Endothelial cell of umbilical vein (primary cell): Measurements from ENCODE around the gene SPRYD7.

ENCODE experiments used
- EZH2 ChIP-seq: IDR thresholded peaks from 2 replicates; pipeline ENCODE4 v1.6.1; 2012; ENCODE audit warnings: borderline replicate concordance, low read depth, mild to moderate bottlenecking, moderate library complexity, low read length, inconsistent platforms; ENCODE audit not compliant: severe bottlenecking
- FOS ChIP-seq: IDR thresholded peaks from 2 replicates; pipeline ENCODE4 v1.6.1; 2011; ENCODE audit warnings: mild to moderate bottlenecking, low read length, moderate library complexity, borderline replicate concordance; ENCODE audit not compliant: insufficient read depth
- GATA2 ChIP-seq: IDR thresholded peaks from 2 replicates; pipeline ENCODE4 v1.7.0; 2011; ENCODE audit warnings: low read depth, mild to moderate bottlenecking, moderate library complexity, mixed read lengths, low read length; ENCODE audit not compliant: insufficient read length, insufficient read depth
- JUN ChIP-seq: IDR thresholded peaks from 2 replicates; pipeline ENCODE4 v1.6.1; 2011; ENCODE audit warnings: borderline replicate concordance, low read depth; ENCODE audit not compliant: insufficient read length, insufficient read depth
- MYC ChIP-seq: IDR thresholded peaks from one replicate; pipeline ENCODE4 v1.6.1; 2011; ENCODE audit warnings: mild to moderate bottlenecking, low read depth, low read length
- POLR2A ChIP-seq: IDR thresholded peaks from 2 replicates; pipeline ENCODE4 v1.6.1; 2012; ENCODE audit warnings: low read depth, mild to moderate bottlenecking, control low read depth, low read length
- POLR2AphosphoS5 ChIP-seq: IDR thresholded peaks from 2 replicates; pipeline ENCODE4 v1.6.1; 2012; ENCODE audit warnings: low read depth, mild to moderate bottlenecking, control low read depth, low read length, moderate library complexity; ENCODE audit not compliant: insufficient read depth
- TF ChIP-seq, protein P1 (sequence below), 2 donors: IDR thresholded peaks; 1 replicate in 1 of 2; 2 replicates in 1 of 2; pipeline ENCODE4 v1.5.1; 2011; ENCODE audit warnings: low read length in 2 of 2, mild to moderate bottlenecking in 2 of 2, moderate library complexity in 2 of 2, control low read depth in 1 of 2, inconsistent platforms in 1 of 2, low read depth in 1 of 2; ENCODE audit not compliant: insufficient read depth in 1 of 2; ENCODE audit errors: extremely low read depth in 1 of 2
- TF ChIP-seq, protein P2 (sequence below): IDR thresholded peaks from 2 replicates; pipeline ENCODE4 v1.6.1; 2011; ENCODE audit not compliant: insufficient read depth, insufficient read length

DNA sequence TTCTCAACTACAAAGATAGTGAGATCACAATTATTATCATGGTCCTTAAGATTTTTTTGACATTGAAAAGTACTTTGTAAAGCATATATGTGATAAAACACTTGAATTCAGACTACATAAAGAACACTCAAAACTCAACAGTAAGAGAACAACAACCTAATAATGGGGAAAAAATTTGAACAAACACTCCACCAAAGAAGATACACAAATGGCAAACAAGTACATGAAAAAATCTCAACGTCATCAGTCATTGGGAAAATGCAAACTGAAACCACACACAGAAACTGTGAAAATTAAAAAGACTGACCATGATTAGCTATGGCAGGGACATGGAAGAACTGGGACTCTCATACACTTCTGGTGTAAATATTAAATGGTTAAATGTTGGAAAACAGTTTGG lies 70.9 kb downstream of the SPRYD7 start:
- TF ChIP-seq, protein P1, sequence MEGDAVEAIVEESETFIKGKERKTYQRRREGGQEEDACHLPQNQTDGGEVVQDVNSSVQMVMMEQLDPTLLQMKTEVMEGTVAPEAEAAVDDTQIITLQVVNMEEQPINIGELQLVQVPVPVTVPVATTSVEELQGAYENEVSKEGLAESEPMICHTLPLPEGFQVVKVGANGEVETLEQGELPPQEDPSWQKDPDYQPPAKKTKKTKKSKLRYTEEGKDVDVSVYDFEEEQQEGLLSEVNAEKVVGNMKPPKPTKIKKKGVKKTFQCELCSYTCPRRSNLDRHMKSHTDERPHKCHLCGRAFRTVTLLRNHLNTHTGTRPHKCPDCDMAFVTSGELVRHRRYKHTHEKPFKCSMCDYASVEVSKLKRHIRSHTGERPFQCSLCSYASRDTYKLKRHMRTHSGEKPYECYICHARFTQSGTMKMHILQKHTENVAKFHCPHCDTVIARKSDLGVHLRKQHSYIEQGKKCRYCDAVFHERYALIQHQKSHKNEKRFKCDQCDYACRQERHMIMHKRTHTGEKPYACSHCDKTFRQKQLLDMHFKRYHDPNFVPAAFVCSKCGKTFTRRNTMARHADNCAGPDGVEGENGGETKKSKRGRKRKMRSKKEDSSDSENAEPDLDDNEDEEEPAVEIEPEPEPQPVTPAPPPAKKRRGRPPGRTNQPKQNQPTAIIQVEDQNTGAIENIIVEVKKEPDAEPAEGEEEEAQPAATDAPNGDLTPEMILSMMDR (IDR thresholded peaks at IDR 0.05; ENCODE audit: extremely low read depth in 1 of 2, insufficient read depth in 1 of 2, low read depth in 1 of 2, low read length in 2 of 2) = no peak
- TF ChIP-seq, protein P2, sequence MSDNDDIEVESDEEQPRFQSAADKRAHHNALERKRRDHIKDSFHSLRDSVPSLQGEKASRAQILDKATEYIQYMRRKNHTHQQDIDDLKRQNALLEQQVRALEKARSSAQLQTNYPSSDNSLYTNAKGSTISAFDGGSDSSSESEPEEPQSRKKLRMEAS = no peak
- TF ChIP-seq POLR2A = no peak
- TF ChIP-seq POLR2AphosphoS5 = no peak
- TF ChIP-seq MYC = no peak
- TF ChIP-seq EZH2 = no peak
- TF ChIP-seq JUN = no peak
- TF ChIP-seq FOS = no peak
- TF ChIP-seq GATA2 = no peak
